Measurements from ENCODE around the gene SLC39A11. TPM values are rescaled to one million over a fixed set of nuclear protein-coding genes. Genes with fewer than 3 reads are reported as not detected.

Gene SLC39A11
- polyA plus RNA-seq, 1 of the 3 experiments (the other 2 are of a cell fraction): 23.5 TPM

- Histone ChIP-seq H2AFZ (ENCODE audit: low read depth) (peak overlapping the region; percentile 50; the same call in 1 of the 2 replicates), H3K4me2 (peak overlapping the region; percentile 32; the same call in 1 of the 2 replicates)
- CTCF ChIA-PET: interaction anchor here (0.9 to 2.1 kb wide), 12 partner anchors 8 to 431 kb away, joined by 3 to 13 read pairs (median 3); no protein-coding TSS in a partner anchor
These were observed 474.4 kb downstream of the SLC39A11 start for GRCh38 chr17:72618001-72618509.

GRCh38 chr17:72617557-72617956 lies 474.9 kb downstream of the SLC39A11 start:
- Histone ChIP-seq H3K27me3 (ENCODE audit: insufficient read depth) (no peaks in the 10 kb centered on the region), H3K9me2 (no peaks in the 10 kb centered on the region), H3K4me2 (no peak overlapping the region), H3K79me2 (ENCODE audit: insufficient read depth) (no peaks in the 10 kb centered on the region), H2AFZ (ENCODE audit: low read depth) (no peak overlapping the region), H4K20me1 (ENCODE audit: insufficient read depth) (no peaks in the 10 kb centered on the region), H3K27ac (ENCODE audit: low read depth in 2 of 2, low read length in 1 of 2) (no peak overlapping the region), H3F3A (replicated peaks; ENCODE audit: insufficient read depth) (peaks cover 4% of the 10 kb centered on the region), H3K4me1 (ENCODE audit: control insufficient read depth in 1 of 2, insufficient read depth in 2 of 2, low read depth in 1 of 2, low read length in 1 of 2) (peaks cover 10 to 12% of the 10 kb centered on the region in 2 experiments; a peak in 2 of 4 replicates), H3K9me3 (no peaks in the 10 kb centered on the region), H3K9ac (no peak overlapping the region), H3K4me3 (ENCODE audit: low read depth in 2 of 2, low read length in 1 of 2) (no peak overlapping the region; a peak in 1 of 4 replicates), H3K36me3 (replicated peaks in 1 of 2; ENCODE audit: control insufficient read depth in 1 of 2, insufficient read depth in 2 of 2, low read length in 1 of 2) (no peaks in the 10 kb centered on the region)
- 38% methylated on average over 6 of the region's 6 CpGs for WGBS (ENCODE audit: low lambda C conversion rate)
- no peak for DNase-seq
- POLR2A ChIA-PET: no interaction called here
- TF ChIP-seq SIN3A (IDR thresholded peaks at IDR 0.05; ENCODE audit: borderline replicate concordance, low read depth, low read length): no peak
- no peak for TF ChIP-seq TCF12 (IDR thresholded peaks at IDR 0.05)
- TF ChIP-seq RFX5 (IDR thresholded peaks at IDR 0.05; ENCODE audit: low read length): no peak
- TF ChIP-seq GABPA (IDR thresholded peaks at IDR 0.05; ENCODE audit: low read depth): no peak
- no peak for TF ChIP-seq ZBTB33 (IDR thresholded peaks at IDR 0.05; ENCODE audit: borderline replicate concordance, low read depth)
- no peak for TF ChIP-seq USF1 (IDR thresholded peaks at IDR 0.05; ENCODE audit: borderline replicate concordance, low read depth)
- no peak for TF ChIP-seq POLR2AphosphoS5 (IDR thresholded peaks at IDR 0.05; ENCODE audit: low read depth, low read length)
- no peak for TF ChIP-seq JUND (IDR thresholded peaks at IDR 0.05)
- no peak for TF ChIP-seq MEF2A (IDR thresholded peaks at IDR 0.05; ENCODE audit: borderline replicate concordance, low read depth)
- TF ChIP-seq ELF1 (IDR thresholded peaks at IDR 0.05): no peak
- no peak for TF ChIP-seq EZH2phosphoT487 (IDR thresholded peaks at IDR 0.05; ENCODE audit: borderline replicate concordance, low read depth)
- no peak for TF ChIP-seq CHD2 (IDR thresholded peaks at IDR 0.05; ENCODE audit: low read length, partially characterized antibody)
- TF ChIP-seq RXRA (IDR thresholded peaks at IDR 0.05; ENCODE audit: borderline replicate concordance, low read depth): no peak
- no peak for TF ChIP-seq USF2 (IDR thresholded peaks at IDR 0.05; ENCODE audit: borderline replicate concordance, low read depth, low read length)
- CTCF ChIA-PET: interaction anchor here (0.9 to 2.1 kb wide), 12 partner anchors 9 to 432 kb away, joined by 3 to 13 read pairs (median 3); no protein-coding TSS in a partner anchor

More at GRCh38 chr17:72618001-72618509, 474.4 kb downstream of the SLC39A11 start:
- no peak overlapping the region for H3K9ac ChIP-seq
- no peaks in the 10 kb centered on the region for H3K9me3 ChIP-seq
- peak overlapping the region in 1 of 2 experiments; percentile 7; a peak in 1 of 4 replicates for H3K4me3 ChIP-seq (ENCODE audit: low read depth in 2 of 2, low read length in 1 of 2)
- TF ChIP-seq RCOR1 (IDR thresholded peaks at IDR 0.05; ENCODE audit: low read length): peak; percentile 36; the same call in 1 of the 2 replicates
- TF ChIP-seq GATA2 (CRISPR knock-in tag; IDR thresholded peaks at IDR 0.05): peak; percentile 91
- TF ChIP-seq PBX3 (IDR thresholded peaks at IDR 0.05): no peak
- no peak overlapping the region for H3K27ac ChIP-seq (ENCODE audit: low read depth in 2 of 2, low read length in 1 of 2)
- H3K79me2 ChIP-seq (ENCODE audit: insufficient read depth): no peaks in the 10 kb centered on the region
- H3K9me2 ChIP-seq: no peaks in the 10 kb centered on the region
- H3F3A ChIP-seq (replicated peaks; ENCODE audit: insufficient read depth): peaks cover 4% of the 10 kb centered on the region
- POLR2A ChIA-PET: interaction anchor here (0.6 kb wide), 1 partner anchor 25 kb away, joined by 3 read pairs; no protein-coding TSS in a partner anchor
- 12% methylated on average over 17 of the region's 17 CpGs for WGBS (ENCODE audit: low lambda C conversion rate)
- no peaks in the 10 kb centered on the region for H3K27me3 ChIP-seq (ENCODE audit: insufficient read depth)
- peaks cover 10 to 12% of the 10 kb centered on the region in 2 experiments; a peak in 2 of 4 replicates for H3K4me1 ChIP-seq (ENCODE audit: control insufficient read depth in 1 of 2, insufficient read depth in 2 of 2, low read depth in 1 of 2, low read length in 1 of 2)
- DNase-seq: peak; percentile 80
- H3K36me3 ChIP-seq (replicated peaks in 1 of 2; ENCODE audit: control insufficient read depth in 1 of 2, insufficient read depth in 2 of 2, low read length in 1 of 2): no peaks in the 10 kb centered on the region
- no peaks in the 10 kb centered on the region for H4K20me1 ChIP-seq (ENCODE audit: insufficient read depth)
